RWPE2 (cell line): ENCODE data around the gene WDR5B.

Experiments used
- ATAC-seq: fragments of 200-7000 bp; cut with Tn5 transposase; 3 replicates; pipeline ENCODE4 v1.9.1; 2021; ENCODE audit warnings: low read depth
- DNase-seq: peaks from one replicate; pipeline ENCODE4 v3.0.0-alpha.2; 2020; ENCODE audit warnings: low spot score
- H3K27ac ChIP-seq: fragments of 450-650 bp; 2 replicates; pipeline ENCODE4 v1.5.1; 2017; ENCODE audit warnings: mild to moderate bottlenecking; ENCODE audit not compliant: poor library complexity, severe bottlenecking
- H3K27me3 ChIP-seq: fragments of 250-450 bp; sonication (Bioruptor Pico); 2 replicates; pipeline ENCODE4 v1.5.1; 2021; ENCODE audit warnings: mild to moderate bottlenecking, moderate library complexity; ENCODE audit not compliant: insufficient read depth, poor library complexity, severe bottlenecking
- H3K36me3 ChIP-seq: fragments of 250-450 bp; sonication (Bioruptor Pico); 2 replicates; pipeline ENCODE4 v1.5.1; 2020; ENCODE audit warnings: low read depth, mild to moderate bottlenecking, moderate library complexity
- H3K4me1 ChIP-seq: fragments of 250-450 bp; sonication (Bioruptor Pico); 2 replicates; pipeline ENCODE4 v1.5.1; 2021; ENCODE audit warnings: mild to moderate bottlenecking, moderate library complexity; ENCODE audit not compliant: insufficient read depth, poor library complexity, severe bottlenecking
- H3K4me3 ChIP-seq: fragments of 250-450 bp; sonication (Bioruptor Pico); 2 replicates; pipeline ENCODE4 v1.5.1; 2021; ENCODE audit warnings: mild to moderate bottlenecking, moderate library complexity; ENCODE audit not compliant: severe bottlenecking
- H3K9me3 ChIP-seq: fragments of 250-450 bp; sonication (Bioruptor Pico); 2 replicates; pipeline ENCODE4 v1.5.1; 2021; ENCODE audit warnings: mild to moderate bottlenecking, moderate library complexity; ENCODE audit not compliant: severe bottlenecking
- TF ChIP-seq, protein P1 (sequence below): fragments of 450-650 bp; IDR thresholded peaks from one replicate; pipeline ENCODE4 v1.5.1; 2017; ENCODE audit warnings: mild to moderate bottlenecking, moderate library complexity; ENCODE audit not compliant: poor library complexity, severe bottlenecking

The WDR5B gene

GRCh38 chr3:122389892-122390291 is 26.0 kb downstream of the WDR5B start:
- DNase-seq (no peak), ATAC-seq (no peak)
- Histone ChIP-seq H3K4me1 (peaks cover 12% of the 10 kb centered on the region), H3K9me3 (no peaks in the 10 kb centered on the region), H3K27me3 (no peaks in the 10 kb centered on the region), H3K27ac (no peak overlapping the region), H3K36me3 (peaks cover 8% of the 10 kb centered on the region; the same call in 1 of the 2 replicates), H3K4me3 (no peak overlapping the region)
- TF ChIP-seq, protein P1, sequence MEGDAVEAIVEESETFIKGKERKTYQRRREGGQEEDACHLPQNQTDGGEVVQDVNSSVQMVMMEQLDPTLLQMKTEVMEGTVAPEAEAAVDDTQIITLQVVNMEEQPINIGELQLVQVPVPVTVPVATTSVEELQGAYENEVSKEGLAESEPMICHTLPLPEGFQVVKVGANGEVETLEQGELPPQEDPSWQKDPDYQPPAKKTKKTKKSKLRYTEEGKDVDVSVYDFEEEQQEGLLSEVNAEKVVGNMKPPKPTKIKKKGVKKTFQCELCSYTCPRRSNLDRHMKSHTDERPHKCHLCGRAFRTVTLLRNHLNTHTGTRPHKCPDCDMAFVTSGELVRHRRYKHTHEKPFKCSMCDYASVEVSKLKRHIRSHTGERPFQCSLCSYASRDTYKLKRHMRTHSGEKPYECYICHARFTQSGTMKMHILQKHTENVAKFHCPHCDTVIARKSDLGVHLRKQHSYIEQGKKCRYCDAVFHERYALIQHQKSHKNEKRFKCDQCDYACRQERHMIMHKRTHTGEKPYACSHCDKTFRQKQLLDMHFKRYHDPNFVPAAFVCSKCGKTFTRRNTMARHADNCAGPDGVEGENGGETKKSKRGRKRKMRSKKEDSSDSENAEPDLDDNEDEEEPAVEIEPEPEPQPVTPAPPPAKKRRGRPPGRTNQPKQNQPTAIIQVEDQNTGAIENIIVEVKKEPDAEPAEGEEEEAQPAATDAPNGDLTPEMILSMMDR = no peak

DNA sequence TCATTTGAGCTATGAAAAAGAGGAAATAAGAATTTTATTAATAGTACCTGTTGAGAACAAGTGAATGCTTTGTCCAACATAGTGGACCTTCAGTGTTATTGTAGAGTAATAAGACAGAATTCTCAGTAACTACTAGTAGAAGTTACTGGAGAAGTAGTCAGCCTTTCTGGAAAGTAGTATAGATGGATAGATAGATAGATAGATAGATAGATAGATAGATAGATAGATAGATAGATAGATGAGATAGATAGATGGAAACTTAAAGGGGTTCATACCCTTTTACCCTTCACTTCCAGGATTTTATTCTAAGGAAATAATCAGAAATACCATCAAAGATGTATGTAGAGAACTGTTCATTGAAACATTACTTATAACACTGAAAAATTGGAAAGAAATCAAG is 26.7 kb downstream of the WDR5B start:
- ATAC-seq (no peak), DNase-seq (no peak)
- H3K36me3 ChIP-seq = peaks cover 8% of the 10 kb centered on the region; the same call in 1 of the 2 replicates
- peaks cover 7% of the 10 kb centered on the region for H3K4me1 ChIP-seq
- H3K27me3 ChIP-seq = no peaks in the 10 kb centered on the region
- H3K4me3 ChIP-seq = no peak overlapping the region
- no peaks in the 10 kb centered on the region for H3K9me3 ChIP-seq
- H3K27ac ChIP-seq = no peak overlapping the region
- TF ChIP-seq, protein P1 = no peak

GRCh38 chr3:122387709-122388108 is 28.2 kb downstream of the WDR5B start:
- no peaks in the 10 kb centered on the region for H3K27me3 ChIP-seq
- peaks cover 8% of the 10 kb centered on the region; the same call in 1 of the 2 replicates for H3K36me3 ChIP-seq
- H3K9me3 ChIP-seq = no peaks in the 10 kb centered on the region
- DNase-seq (no peak), ATAC-seq (no peak)
- H3K4me3 ChIP-seq = no peak overlapping the region
- TF ChIP-seq, protein P1 = no peak
- no peak overlapping the region for H3K27ac ChIP-seq
- H3K4me1 ChIP-seq = peaks cover 2% of the 10 kb centered on the region

DNA sequence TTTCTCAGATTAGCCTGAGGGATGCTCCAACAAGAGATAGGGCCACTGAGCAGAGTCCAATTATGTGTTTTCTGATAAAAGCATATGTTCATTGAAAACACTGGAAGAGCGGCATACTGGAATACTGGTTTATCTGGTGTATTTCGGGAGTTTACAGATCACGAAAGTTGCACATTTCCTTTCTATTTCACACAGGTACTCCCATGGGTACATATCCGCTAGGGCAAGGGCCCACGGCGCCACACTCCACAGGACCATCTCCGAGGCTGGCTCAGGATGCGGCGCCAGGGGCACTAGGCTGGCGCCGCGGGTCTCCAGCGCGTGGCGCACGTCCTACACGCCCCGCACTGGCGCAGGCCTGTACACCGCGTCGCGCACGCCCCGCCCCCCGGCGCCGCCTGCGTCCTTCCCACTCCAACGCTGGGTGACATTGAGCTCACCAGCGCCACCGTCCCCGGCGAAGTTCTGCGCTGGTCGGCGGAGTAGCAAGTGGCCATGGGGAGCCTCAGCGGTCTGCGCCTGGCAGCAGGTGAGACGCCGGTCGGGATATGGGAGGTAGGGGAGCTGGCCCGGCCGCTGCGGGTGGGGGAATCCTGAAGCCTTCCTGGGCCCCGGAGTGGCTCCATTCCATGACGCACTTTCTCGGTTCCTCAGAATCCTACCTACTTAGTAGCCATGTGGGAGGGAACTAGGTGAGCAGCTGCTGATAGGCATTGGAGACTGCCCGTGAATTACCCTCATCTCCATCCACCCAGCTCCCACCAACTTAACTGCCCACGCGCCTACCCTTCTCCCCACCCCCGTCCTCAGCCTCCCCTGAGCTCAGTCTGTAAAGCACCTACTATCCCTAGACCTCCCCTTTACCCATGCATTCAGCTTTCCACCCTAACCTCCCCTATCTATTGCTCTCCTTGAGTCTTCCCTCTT is 31.8 kb downstream of the WDR5B start, which contains the start of gene FAM162A:
FAM162A (plus strand) TSS at position 412 of the 927 bp plus-strand sequence; CDS start at position 496, 84 bp downstream.
- TF ChIP-seq, protein P1 = peak; percentile 82
- DNase-seq = peak; percentile 88
- H3K9me3 ChIP-seq = no peaks in the 10 kb centered on the region
- ATAC-seq = peak; percentile 91
- peaks cover 13% of the 10 kb centered on the region; the same call in 1 of the 2 replicates for H3K36me3 ChIP-seq
- H3K27me3 ChIP-seq = no peaks in the 10 kb centered on the region
- peaks cover 6% of the 10 kb centered on the region for H3K4me1 ChIP-seq
- peak within 1 kb of the TSS; percentile 72 for H3K4me3 ChIP-seq
- H3K27ac ChIP-seq = peak within 1 kb of the TSS; percentile 82
